ENCODE data around the gene EIF5AL1. TPM values are rescaled to one million over a fixed set of nuclear protein-coding genes. Genes with fewer than 3 reads are reported as not detected.

The EIF5AL1 gene
- total RNA-seq, 1 donor from 2014 or later = 0.21 TPM

DNA sequence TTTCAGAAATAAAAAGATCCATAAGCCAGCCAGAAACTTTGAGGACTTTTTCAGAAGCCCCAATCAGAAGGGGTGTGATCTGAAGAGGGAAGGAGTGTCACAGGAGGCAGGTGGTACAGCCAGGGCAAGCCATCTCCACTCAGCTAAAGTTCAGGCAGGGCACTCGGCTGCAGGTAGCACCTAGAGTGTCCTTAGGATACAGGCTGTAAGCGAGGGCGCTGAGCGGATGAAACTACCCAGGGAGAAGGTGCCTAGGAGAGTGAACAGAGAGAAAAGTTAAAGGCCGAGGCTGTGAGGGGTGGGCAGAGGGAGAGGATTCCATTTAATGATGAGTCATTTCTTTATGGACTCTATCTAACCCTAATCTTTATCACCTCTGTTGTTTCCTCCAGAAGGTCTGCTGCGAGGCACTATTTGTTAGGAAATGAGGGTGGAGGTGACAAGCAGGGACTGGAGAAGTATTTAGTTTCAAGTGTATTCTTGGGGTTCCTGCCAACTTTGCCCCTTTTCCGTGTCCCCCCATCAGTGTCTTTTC is 37.1 kb upstream of the EIF5AL1 start:
- no peak for DNase-seq (ENCODE audit: low read depth, low spot score)
- Mint-ChIP-seq H3K4me1 (peaks cover 5% of the 10 kb centered on the region), H3K36me3 (ENCODE audit: low read depth) (no peaks in the 10 kb centered on the region), H3K9me3 (no peaks in the 10 kb centered on the region), H3K4me3 (no peak overlapping the region), H3K27me3 (ENCODE audit: low read depth) (no peaks in the 10 kb centered on the region), H3K27ac (ENCODE audit: unreplicated experiment) (no peak overlapping the region)
- TF ChIP-seq, protein P1, sequence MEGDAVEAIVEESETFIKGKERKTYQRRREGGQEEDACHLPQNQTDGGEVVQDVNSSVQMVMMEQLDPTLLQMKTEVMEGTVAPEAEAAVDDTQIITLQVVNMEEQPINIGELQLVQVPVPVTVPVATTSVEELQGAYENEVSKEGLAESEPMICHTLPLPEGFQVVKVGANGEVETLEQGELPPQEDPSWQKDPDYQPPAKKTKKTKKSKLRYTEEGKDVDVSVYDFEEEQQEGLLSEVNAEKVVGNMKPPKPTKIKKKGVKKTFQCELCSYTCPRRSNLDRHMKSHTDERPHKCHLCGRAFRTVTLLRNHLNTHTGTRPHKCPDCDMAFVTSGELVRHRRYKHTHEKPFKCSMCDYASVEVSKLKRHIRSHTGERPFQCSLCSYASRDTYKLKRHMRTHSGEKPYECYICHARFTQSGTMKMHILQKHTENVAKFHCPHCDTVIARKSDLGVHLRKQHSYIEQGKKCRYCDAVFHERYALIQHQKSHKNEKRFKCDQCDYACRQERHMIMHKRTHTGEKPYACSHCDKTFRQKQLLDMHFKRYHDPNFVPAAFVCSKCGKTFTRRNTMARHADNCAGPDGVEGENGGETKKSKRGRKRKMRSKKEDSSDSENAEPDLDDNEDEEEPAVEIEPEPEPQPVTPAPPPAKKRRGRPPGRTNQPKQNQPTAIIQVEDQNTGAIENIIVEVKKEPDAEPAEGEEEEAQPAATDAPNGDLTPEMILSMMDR (conservative IDR thresholded peaks at IDR 0.05) = no peak

DNA sequence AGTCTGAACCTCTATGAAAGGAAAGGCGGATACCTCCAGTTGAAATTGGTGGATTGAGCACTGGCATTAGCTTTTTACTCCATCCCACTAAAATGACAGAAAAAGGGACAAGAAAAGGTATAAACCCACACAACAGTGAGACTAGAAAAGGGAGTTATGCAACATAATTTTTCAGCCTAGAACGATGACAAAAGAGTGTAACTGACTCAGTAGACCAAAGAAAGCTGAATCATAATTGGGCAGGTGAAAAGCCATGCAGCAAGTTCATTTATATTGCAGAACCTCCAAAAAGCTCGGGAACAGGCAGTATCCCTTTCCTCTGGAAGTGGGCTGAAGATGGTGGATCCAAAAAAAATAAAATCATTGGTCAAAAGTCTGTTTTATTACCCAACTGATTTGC is 36.5 kb upstream of the EIF5AL1 start:
- no peaks in the 10 kb centered on the region for H3K9me3 Mint-ChIP-seq
- no peaks in the 10 kb centered on the region for H3K36me3 Mint-ChIP-seq (ENCODE audit: low read depth)
- no peak overlapping the region for H3K27ac Mint-ChIP-seq (ENCODE audit: unreplicated experiment)
- H3K4me3 Mint-ChIP-seq = no peak overlapping the region
- TF ChIP-seq, protein P1 (conservative IDR thresholded peaks at IDR 0.05) = no peak
- no peaks in the 10 kb centered on the region for H3K27me3 Mint-ChIP-seq (ENCODE audit: low read depth)
- DNase-seq (ENCODE audit: low read depth, low spot score) = no peak
- H3K4me1 Mint-ChIP-seq = peaks cover 5% of the 10 kb centered on the region

DNA sequence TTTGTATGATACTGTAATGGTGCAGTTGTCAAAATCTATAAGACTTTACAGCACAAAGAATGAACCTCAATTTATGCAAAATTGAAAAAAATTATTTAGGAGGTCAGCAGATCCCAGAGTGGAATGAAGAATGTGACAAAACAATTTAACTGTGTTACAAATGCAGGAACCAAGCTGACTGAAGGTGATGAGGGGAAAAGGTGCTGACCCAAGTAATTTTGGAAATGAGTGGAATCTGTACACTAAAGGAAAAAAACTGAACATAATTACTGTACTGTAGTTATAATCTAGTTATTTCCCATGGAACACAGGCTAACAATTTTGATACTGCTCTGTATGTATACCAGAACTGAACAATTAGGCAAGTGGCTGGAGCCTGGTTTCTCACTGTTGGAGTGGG is 35.7 kb upstream of the EIF5AL1 start:
- no peaks in the 10 kb centered on the region for H3K9me3 Mint-ChIP-seq
- DNase-seq (ENCODE audit: low read depth, low spot score) = no peak
- no peaks in the 10 kb centered on the region for H3K27me3 Mint-ChIP-seq (ENCODE audit: low read depth)
- peaks cover 5% of the 10 kb centered on the region for H3K4me1 Mint-ChIP-seq
- H3K36me3 Mint-ChIP-seq (ENCODE audit: low read depth) = no peaks in the 10 kb centered on the region
- H3K4me3 Mint-ChIP-seq = no peak overlapping the region
- TF ChIP-seq, protein P1 (conservative IDR thresholded peaks at IDR 0.05) = no peak
- H3K27ac Mint-ChIP-seq (ENCODE audit: unreplicated experiment) = no peak overlapping the region

DNA sequence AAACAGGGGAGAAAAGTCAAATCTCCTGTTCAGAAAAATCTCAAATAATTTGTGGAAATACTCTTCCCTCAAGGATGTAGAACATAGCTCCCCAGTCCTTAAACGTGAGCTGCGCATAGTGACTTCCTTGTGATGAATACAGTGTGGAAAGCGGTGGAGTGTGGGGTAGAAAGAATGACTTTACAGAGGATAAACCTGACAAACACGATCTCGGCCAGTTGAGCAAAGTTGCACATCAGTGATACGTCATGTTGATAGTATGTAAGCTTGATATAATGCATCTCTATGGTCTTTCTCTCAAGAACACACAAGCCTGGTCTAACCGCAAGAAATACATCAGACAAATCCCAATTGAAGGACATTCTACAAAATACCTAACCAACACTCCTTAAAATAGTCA is 34.9 kb upstream of the EIF5AL1 start:
- Mint-ChIP-seq H3K27ac (ENCODE audit: unreplicated experiment) (no peak overlapping the region), H3K36me3 (ENCODE audit: low read depth) (no peaks in the 10 kb centered on the region), H3K27me3 (ENCODE audit: low read depth) (no peaks in the 10 kb centered on the region), H3K9me3 (no peaks in the 10 kb centered on the region), H3K4me1 (peaks cover 5% of the 10 kb centered on the region), H3K4me3 (no peak overlapping the region)
- TF ChIP-seq, protein P1 (conservative IDR thresholded peaks at IDR 0.05) = no peak
- no peak for DNase-seq (ENCODE audit: low read depth, low spot score)

DNA sequence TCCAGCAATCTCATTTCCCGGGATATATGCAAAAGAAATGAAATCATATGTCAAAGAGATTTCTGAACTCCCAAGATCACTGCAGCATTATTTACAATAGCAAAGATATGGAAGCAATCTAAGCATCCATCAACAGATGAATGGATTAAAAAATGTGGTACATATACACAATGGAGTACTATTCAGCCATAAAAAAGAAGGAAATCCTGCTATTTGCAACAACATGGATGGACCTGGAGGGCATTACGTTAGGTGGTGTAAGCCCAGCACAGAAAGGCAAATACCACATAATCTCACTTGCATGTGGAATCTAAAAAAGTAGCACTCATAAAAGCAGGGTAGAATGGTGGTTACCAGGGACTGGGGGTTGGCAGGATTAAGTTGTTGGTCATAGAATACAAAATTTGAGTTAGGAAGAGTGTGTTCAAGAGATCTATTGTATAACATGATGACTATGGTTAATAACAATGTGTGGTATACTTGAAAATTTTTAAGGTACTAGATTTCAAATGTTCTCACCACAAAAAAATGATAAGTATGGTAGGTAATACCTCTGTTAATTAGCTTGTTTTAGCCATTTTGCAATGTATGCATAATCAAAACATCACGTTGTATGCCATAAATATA is 32.9 kb upstream of the EIF5AL1 start:
- Mint-ChIP-seq H3K27me3 (ENCODE audit: low read depth) (no peaks in the 10 kb centered on the region), H3K4me1 (no peaks in the 10 kb centered on the region), H3K4me3 (no peak overlapping the region), H3K27ac (ENCODE audit: unreplicated experiment) (no peak overlapping the region), H3K9me3 (no peaks in the 10 kb centered on the region), H3K36me3 (ENCODE audit: low read depth) (no peaks in the 10 kb centered on the region)
- no peak for DNase-seq (ENCODE audit: low read depth, low spot score)
- TF ChIP-seq, protein P1 (conservative IDR thresholded peaks at IDR 0.05) = no peak
